CD4-positive, alpha-beta T cell treated with Interleukin-15 for 1 hour (primary cell): ENCODE data around the gene TACC2.

ENCODE experiments used
- DNase-seq: peaks from one replicate; pipeline ENCODE4 v3.0.0-alpha.2; 2020

Gene TACC2

DNA sequence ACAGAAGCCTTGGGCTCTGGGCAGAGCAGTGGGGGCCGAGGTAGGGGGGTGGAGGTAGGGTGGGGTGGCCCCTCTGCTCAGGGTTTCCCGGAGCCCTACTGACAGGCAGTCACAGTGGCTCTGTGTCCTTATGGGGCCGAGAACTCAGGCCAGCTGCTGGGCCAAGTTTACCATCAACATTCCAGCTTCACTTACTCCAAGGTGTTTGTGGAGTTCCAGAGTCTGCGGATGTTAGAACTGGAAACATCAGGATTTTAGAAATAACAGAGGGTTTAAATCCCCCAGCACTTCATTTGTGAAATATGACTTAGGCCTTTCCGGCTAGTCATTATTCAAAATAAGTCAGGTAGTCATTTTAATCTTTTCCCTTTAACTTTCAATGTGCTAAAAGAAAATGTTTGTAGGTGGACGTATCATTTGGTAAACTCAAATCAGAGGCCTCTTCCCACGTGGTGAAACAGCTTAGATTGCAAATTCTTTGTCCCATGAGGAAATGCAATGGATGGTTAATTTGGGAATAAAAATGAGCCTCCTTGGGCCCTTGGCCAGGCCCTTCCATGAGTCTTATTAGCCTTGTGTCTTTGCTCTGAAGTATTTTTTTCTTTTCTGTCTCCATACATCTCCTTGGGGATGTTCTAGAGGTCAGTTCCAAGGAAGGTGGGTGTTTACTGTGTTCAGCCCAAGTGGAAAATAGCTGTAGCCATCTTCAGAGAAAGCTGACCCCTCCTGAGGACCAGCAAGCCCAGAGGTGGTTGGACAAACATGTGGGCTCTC lies 182.5 kb downstream of the TACC2 start:
- no peak for DNase-seq

DNA sequence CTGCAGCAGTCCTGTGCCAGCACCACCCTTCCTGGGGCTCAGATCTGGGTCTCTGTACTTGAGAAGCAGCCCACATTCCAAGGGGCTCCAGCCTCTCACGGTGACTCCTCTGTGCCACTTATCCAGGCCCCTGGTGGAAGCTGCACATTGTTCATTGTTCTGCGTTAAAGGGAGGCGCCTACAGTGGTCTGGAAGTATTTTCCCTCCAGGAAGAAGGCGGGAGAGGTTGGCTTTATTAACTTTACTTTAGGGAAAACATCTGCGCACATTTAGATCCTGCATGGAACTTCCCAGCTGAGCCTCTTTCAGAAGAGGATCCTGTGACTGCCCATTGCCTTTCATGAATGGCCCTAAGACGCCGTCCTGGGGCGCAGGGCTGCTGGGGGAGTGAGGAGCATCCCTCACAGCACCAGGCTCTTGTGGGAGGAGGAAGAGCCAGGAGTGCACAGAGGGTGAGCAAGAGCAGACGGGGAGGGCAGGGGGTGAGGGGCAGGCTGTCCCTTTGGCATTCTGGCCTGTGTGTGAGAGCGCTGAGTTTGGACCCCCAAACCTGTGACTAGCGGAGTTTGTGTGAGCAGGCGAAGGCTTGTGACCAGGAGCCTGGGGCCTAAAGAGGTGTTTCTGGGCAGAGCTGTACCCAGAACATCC lies 183.5 kb downstream of the TACC2 start:
- DNase-seq = no peak

GRCh38 chr10:122173337-122173736 lies 184.4 kb downstream of the TACC2 start:
- no peak for DNase-seq

GRCh38 chr10:122173766-122174435 lies 184.9 kb downstream of the TACC2 start:
- DNase-seq = no peak

GRCh38 chr10:122176232-122177213 lies 187.6 kb downstream of the TACC2 start:
- no peak for DNase-seq

DNA sequence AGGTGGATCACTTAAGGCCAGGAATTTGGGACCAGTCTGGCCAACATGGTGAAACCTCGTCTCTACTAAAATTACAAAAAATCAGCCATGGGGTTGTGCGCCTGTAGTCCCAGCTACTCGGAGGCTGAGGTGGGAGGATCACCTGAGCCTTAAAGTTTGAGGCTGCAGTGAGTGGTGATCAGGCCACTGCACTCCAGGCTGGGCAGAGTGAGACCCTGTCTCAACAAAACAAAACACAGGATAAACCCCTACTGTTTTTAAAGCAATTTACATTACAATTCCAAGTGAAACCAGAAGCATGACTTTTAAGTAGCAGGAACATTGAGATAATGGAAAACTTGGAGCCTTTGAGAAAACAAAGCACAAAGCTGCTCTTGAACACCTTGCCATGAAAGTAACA lies 189.7 kb downstream of the TACC2 start:
- no peak for DNase-seq

DNA sequence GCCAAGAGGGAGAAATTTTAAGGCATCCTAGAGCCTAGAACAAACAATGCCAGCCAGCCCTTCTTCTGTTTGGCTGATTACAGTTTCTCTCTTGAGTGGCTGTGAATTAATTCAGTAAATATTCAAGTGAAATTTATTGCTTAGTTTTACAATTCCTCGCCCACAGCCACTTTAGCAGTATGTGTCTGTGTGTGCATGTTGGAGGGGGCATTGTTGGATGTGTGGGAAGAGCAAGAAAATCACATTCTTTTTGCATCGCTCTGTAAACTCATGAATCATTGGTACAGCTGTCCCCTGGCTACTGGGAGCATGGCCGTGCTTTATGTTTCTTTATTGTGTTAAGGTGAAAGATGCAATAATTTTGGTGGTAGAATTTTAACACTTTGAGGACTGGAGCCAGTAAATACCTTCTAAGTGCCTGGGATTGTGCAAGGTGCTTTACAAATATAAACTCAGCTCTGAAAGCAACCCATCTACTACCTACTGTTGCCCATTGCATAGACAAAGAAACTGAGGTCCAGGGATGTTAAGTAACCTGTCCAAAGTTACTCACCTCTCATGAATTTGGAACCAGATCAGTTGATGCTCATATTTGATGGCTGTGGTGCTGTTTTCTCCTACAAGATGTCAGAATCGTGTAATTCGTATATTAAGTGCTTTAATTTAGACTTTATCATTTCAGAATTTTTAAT lies 192.2 kb downstream of the TACC2 start:
- DNase-seq = no peak

DNA sequence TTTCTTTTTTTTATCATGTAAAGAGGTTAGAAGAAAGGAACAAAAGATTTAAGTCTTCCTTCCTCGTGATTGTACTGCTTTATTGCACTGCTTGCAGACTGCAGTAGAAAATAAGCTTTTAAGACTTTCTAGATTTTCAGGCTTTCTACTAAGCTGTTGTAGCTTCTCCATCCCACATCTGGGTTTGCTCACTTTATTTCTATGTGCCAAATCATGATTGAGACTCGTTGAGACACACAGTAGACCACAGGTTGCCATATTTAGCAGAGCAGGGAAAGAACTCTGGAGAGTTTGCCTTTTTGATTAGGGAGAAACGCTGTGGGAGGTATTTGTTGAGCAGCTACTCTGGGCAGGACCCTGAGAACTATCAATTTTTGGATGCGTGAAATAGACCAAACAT lies 192.9 kb downstream of the TACC2 start:
- DNase-seq = no peak

DNA sequence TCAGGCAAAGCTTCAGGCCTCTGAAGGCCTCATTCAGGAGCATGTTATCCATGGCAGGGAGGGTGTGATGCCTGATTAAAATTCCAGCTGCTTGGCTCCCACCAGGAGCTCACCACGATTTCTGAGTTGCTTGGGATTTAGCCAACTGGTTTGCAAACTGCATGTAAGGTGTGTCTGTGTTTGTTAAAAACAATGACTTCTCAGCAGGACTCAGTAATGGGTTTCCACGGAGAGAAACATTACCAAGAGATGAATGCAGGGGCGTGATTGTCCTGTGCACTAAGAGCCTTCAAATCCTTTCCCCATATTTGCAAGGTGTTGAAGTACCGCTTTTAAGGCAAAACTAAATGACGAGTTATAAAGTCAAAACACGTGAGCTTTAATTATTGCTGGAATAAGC lies 193.3 kb downstream of the TACC2 start:
- no peak for DNase-seq

- DNase-seq = no peak
Measured at GRCh38 chr10:122184254-122184653, 195.3 kb downstream of the TACC2 start.

GRCh38 chr10:122185643-122186042 lies 196.7 kb downstream of the TACC2 start:
- no peak for DNase-seq

DNA sequence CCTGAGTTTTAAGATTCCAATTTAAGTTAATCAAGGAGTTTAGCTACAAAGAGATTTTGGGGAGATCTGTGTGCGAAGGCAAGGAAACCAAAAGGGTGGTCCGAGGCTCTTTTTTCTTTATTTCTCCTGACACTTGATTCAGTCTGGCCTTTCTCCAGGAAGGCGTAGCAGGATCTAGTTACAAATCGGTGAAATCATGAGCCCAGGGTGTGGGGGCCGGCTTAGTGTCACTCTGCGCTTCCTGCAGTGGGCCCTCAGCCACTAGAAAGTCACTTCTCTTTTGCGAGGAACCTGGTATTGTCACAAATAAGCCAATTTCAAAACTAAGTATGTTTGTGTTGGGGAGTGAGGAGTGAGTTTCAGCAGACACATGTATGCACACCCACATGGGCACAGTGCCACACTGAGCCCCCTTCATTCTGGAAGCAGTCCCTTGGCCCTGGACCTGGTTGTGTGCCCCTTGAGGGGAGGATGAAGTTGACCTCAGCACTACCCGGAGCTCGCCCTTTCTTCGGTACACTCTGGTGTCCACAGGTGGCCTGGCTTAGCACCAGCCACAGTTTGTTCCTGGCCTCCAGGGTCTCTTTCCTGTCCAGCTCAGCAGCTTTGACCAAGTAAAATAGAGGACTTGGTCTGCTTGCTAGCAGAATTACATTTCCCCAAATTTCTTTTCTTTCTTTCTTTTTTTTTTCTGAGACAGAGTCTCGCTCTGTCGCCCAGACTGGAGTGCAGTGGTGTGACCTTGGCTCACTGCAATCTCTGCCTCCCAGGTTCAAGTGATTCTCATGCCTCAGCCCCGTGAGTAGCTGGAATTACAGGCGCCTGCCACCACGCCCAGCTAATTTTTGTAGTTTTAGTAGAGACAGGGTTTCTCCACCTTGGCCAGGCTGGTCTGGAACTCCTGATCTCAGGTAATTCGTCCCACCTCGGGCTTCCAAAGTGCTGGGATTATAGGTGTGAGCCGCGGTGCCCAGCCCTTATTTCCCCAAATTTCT lies 198.2 kb downstream of the TACC2 start:
- DNase-seq = no peak

GRCh38 chr10:122188706-122189105 lies 199.7 kb downstream of the TACC2 start:
- DNase-seq = no peak

DNA sequence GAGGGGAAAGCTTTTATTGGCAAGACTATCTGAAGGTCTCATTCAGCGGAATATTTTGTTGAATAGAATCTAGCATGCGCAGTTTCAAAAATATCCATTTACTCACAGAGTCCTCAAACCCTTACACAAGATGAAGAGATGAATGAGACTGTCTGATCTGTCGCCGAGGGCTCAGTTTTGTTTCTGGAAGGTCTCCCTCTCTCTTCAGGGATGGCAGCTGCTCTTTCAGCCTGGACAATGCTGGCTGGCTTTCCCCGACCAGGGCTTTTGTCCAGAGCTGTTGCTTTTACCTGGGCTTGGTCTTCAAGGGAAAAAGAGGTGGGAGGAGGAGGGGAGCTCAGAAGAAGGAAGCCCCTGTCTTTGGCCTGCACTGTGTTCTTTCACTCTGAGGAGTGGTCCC lies 200.2 kb downstream of the TACC2 start:
- DNase-seq = no peak

DNA sequence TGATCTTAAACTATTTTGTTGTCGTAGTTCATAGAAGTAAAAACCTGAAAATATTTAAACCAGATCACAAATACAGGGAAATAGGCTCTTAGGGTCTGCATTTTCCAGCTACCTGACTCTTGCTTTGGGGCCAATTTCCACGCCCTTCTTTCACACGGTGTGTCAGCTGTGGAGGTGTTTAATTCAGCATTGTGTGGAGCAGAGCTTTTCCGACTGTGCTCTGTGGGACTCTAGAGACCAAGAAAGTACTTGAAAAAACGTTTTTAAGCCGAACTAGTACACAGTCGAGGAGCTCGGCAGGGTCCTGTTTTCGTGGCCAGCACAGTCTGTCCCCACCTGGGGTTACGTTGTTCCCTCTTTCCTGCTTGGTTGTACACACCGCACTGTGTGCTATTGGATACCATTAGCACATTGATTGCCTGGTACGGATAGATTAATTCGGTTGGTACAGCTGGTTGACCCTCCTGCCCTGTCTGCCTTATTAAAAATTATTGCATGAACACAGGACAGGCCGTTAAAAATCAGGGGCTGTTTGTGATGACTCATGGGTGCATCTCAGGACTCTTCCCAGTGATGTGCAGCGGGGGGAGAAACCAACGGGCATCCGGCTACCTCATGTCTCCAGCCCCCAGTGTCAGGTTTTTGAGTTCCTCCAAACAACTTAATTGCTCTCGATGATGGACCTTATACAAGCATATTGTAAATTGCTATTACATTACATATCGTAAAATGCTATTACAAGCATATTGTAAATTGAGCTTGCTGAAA lies 201.4 kb downstream of the TACC2 start:
- DNase-seq = no peak

- DNase-seq = no peak
Measured at GRCh38 chr10:122191936-122192541, 203.1 kb downstream of the TACC2 start.

DNA sequence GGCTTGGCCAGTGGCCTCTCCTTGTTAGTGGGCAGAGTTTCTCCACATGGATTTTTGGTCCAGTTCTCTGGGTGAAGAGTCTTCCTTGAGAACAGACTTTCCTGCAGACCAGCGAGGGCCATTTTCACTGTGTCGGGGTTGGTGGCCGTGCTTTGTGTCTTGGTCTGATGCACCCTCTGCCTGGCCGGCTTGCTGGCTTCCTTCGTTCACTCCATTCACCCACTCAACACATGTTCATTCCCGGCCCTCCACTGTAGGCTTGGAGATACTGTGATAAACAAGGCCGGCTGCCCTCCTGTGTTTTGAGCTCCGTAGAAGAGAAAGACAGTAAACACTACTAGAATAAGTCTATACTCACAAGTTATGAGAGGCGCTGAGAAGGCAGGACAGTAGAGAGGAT lies 205.3 kb downstream of the TACC2 start:
- DNase-seq = no peak

DNA sequence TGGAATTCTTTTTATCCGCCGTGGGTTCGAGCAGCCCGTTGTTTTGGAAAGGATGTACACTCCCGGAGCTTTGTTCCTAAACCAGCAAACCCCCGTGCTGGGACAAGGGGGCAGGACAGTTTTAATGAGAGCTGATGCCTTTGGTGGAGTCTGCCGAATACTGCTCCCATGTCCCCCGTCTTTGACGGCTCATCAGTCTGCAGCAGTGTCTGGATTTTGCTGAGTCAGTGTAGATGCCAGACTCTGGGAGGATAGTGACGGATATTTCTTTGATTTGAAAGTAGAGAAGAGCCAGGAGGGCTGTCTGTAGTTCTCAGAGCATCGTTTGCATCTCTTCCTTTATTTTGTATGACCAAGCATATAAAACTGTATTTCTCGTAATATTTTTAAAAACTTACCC lies 207.3 kb downstream of the TACC2 start:
- no peak for DNase-seq

DNA sequence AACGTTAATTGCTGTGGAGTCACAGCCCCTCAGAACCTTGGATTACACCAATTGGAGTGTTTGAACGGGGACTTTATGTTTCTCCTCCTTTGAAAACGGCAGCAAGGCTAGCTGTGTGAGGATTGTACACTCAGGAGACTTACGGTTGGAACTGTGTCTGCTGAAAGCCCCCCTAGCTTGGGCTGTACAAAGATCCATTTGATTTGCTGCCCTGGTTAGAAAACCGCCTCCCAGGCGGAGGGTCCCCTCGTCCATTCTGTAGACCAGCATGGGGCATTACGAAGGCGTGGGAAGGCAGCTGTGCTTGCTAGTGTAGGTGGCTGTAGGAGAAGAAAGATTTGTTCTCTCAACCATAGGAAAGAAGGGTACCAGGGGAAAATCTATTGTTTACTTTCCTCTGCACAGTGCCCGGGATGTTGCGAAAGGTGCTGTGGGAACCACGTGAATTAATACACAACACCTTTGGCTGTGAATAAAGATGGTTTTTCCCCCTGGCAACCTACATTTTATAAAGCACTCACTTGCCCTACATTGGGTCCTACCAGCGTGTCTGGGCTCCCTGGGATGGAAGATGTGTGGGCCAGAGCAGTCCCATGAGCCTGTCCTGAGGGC lies 208.8 kb downstream of the TACC2 start:
- DNase-seq = no peak
